Measurements from ENCODE around the gene ISM1.

The ISM1 gene

DNA sequence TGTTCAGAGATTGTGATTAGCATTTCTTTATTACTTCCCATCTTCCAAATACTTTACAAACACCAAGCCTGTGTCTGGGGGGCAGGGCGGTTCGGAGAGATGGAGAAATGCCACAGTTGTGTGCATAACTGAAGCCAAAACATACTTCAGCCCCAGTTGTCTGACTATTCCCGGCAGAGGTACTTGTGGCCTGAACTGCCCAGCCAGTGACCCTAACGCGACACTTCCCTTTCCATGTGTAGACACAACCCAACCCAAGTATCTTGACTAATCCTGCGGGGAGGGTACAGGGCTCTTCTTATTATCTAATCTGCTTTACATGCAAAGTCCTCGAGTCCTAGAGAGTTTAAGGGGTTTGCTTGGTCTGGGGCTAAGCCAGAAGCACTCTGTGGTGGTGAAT, 46.2 kb downstream of the ISM1 start:
- TF ChIP-seq CTCF (IDR thresholded peaks at IDR 0.05; ENCODE audit: control extremely low read depth, extremely low read depth, low read depth, missing control alignments) = no peak
- CTCF ChIA-PET = no interaction called here
- POLR2A ChIA-PET = no interaction called here
- DNase-seq (ENCODE audit: extremely low spot score) = no peak

GRCh38 chr20:13268953-13269352, 47.9 kb downstream of the ISM1 start:
- DNase-seq (ENCODE audit: extremely low spot score) = no peak
- no peak for TF ChIP-seq CTCF (IDR thresholded peaks at IDR 0.05; ENCODE audit: control extremely low read depth, extremely low read depth, low read depth, missing control alignments)
- ChIA-PET CTCF (interaction anchor here (1.0 to 1.4 kb wide), 2 partner anchors 9 to 18 kb away, joined by 3 read pairs; no protein-coding TSS in a partner anchor), POLR2A (no interaction called here)

DNA sequence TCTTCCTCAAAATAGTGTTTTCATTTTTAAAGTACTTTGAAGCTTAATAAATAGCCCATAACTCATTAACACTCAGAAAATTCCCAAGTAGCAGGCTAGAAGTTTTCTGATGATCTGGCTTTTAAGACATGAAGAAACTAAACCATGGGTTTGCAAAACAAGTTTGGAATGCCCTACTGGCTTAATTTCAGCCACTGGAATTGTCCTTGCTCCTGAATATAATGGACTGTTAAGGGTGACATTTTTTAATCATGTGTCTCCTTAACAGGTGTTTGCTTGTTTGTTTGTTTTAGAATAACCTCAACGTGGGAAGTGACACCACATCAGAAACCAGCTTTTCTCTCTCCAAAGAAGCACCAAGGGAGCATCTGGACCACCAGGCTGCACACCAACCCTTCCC, 49.1 kb downstream of the ISM1 start:
- DNase-seq (ENCODE audit: extremely low spot score) = no peak
- ChIA-PET CTCF (interaction anchor here (1.5 kb wide), 1 partner anchor 9 kb away, joined by 8 read pairs; no protein-coding TSS in a partner anchor), POLR2A (no interaction called here)
- TF ChIP-seq CTCF (IDR thresholded peaks at IDR 0.05; ENCODE audit: control extremely low read depth, extremely low read depth, low read depth, missing control alignments) = no peak

GRCh38 chr20:13271098-13271497, 50.0 kb downstream of the ISM1 start:
- DNase-seq (ENCODE audit: extremely low spot score) = no peak
- TF ChIP-seq CTCF (IDR thresholded peaks at IDR 0.05; ENCODE audit: control extremely low read depth, extremely low read depth, low read depth, missing control alignments) = no peak
- POLR2A ChIA-PET = no interaction called here
- CTCF ChIA-PET = interaction anchor here (1.5 to 1.6 kb wide), 2 partner anchors 9 to 10 kb away, joined by 4 to 8 read pairs; no protein-coding TSS in a partner anchor

DNA sequence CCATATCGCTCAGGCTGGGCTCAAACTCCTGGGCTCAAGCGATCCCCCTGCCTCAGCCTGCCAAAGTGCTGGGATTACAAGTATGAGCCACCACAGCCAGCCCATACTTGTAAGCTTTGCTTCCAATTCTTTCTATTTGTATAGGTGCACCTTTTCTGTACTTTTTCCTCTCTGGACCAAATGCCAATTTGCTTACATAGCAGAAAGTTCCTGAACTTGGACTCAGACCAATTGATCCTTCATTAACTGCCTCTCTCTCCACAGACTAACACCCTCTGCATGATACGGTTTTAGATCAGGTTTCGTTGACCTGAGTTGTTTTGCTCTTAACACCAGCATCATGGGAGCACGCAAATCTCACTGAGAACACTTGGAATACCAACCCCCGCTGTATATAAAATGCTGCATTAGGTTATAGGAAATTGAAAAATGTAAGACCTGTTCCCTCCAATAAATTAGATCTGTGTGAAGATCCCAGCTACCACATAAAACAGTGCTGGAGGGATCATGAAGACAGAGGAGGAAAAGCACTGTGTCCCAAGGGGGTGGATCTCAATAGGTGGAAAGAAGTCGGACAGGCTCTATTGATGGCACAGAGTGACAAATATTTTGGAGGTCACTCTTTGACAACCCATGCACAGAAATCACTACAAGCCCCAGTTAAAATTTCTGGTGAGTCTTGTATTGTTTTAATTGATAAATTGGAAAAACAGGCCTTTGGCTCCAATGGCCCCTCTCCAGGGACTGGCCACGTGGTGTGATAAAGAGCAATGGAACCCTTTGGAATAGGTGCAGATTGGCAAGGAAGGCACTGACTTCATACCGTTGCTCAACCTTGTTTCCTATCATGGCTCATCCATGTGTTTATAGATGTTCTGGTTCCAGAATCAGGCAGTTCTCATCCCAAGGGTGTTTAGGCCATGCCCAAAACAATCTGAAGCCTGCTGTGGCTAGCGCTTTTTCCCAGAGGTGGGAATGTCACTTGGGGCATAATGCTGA, 51.2 kb downstream of the ISM1 start:
- CTCF ChIA-PET = interaction anchor here (1.1 to 1.6 kb wide), 3 partner anchors 10 to 12 kb away, joined by 3 to 5 read pairs (median 4); no protein-coding TSS in a partner anchor
- DNase-seq (ENCODE audit: extremely low spot score) = no peak
- TF ChIP-seq CTCF (IDR thresholded peaks at IDR 0.05; ENCODE audit: control extremely low read depth, extremely low read depth, low read depth, missing control alignments) = no peak
- POLR2A ChIA-PET = no interaction called here

- CTCF ChIA-PET = no interaction called here
- no peak for DNase-seq (ENCODE audit: extremely low spot score)
- POLR2A ChIA-PET = no interaction called here
- TF ChIP-seq CTCF (IDR thresholded peaks at IDR 0.05; ENCODE audit: control extremely low read depth, extremely low read depth, low read depth, missing control alignments) = no peak
Measured at GRCh38 chr20:13274275-13274861, 53.3 kb downstream of the ISM1 start.
